ENCODE measurements around the gene DSCAML1. TPM values are rescaled to one million over a fixed set of nuclear protein-coding genes. Genes with fewer than 3 reads are reported as not detected.

The DSCAML1 gene
- total RNA-seq, 1 donor from 2014 or later = 0.16 TPM

- no peak overlapping the region for H3K4me2 ChIP-seq (ENCODE audit: low read length)
These were observed 183.5 kb downstream of the DSCAML1 start for GRCh38 chr11:117613521-117613920.

DNA sequence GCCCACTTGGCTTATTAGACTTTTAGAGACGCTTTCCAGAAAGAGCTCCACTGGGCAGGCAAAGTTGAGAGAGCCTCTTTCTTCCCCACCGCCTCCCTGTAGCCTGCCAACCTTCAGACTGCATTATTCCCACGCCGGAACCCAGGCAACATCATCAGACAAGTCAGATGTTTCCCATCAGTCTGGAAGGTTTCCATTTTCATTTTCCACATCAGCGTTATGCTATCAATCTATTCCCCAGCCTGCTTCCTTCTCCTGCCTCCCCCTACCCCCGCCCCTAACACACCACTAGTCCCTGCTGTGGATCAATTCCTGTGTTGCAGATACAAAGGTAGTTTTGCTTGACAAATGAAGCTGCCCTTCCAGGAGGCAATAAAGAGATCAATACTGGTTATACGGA is 184.8 kb downstream of the DSCAML1 start:
- no peaks in the 10 kb centered on the region for H4K20me1 ChIP-seq (ENCODE audit: insufficient read depth, low read length)
- H3K4me2 ChIP-seq (ENCODE audit: low read length) = no peak overlapping the region
- no peaks in the 10 kb centered on the region for H3K79me2 ChIP-seq (ENCODE audit: insufficient read depth, low read length)
- no peaks in the 10 kb centered on the region for H3K36me3 Mint-ChIP-seq (ENCODE audit: low read depth, unreplicated experiment)
- H3K27ac ChIP-seq (ENCODE audit: low read depth, low read length) = no peak overlapping the region
- H3K4me1 ChIP-seq (ENCODE audit: insufficient read depth, low read length) = peaks cover 4% of the 10 kb centered on the region
- peaks cover 4% of the 10 kb centered on the region for H3K9me3 Mint-ChIP-seq (ENCODE audit: unreplicated experiment)
- DNase-seq (ENCODE audit: low read depth) (no peak), FAIRE-seq (no peak)
- H2AFZ ChIP-seq (ENCODE audit: low read depth, low read length) = no peak overlapping the region
- H3K4me3 Mint-ChIP-seq (ENCODE audit: unreplicated experiment) = no peak overlapping the region
- peaks cover 38% of the 10 kb centered on the region for H3K27me3 Mint-ChIP-seq (ENCODE audit: low read depth, unreplicated experiment)
- H3K4me3 ChIP-seq (ENCODE audit: insufficient read depth, low read depth, low read length) = no peak overlapping the region
- TF ChIP-seq, protein P1, sequence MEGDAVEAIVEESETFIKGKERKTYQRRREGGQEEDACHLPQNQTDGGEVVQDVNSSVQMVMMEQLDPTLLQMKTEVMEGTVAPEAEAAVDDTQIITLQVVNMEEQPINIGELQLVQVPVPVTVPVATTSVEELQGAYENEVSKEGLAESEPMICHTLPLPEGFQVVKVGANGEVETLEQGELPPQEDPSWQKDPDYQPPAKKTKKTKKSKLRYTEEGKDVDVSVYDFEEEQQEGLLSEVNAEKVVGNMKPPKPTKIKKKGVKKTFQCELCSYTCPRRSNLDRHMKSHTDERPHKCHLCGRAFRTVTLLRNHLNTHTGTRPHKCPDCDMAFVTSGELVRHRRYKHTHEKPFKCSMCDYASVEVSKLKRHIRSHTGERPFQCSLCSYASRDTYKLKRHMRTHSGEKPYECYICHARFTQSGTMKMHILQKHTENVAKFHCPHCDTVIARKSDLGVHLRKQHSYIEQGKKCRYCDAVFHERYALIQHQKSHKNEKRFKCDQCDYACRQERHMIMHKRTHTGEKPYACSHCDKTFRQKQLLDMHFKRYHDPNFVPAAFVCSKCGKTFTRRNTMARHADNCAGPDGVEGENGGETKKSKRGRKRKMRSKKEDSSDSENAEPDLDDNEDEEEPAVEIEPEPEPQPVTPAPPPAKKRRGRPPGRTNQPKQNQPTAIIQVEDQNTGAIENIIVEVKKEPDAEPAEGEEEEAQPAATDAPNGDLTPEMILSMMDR (IDR thresholded peaks at IDR 0.05; ENCODE audit: insufficient read depth, low read depth, low read length) = no peak
- no peak for TF ChIP-seq EZH2 (IDR thresholded peaks at IDR 0.05; ENCODE audit: insufficient read depth, low read length)
- H3K4me1 Mint-ChIP-seq (ENCODE audit: low read depth, unreplicated experiment) = peaks cover 16% of the 10 kb centered on the region
- H3K9ac ChIP-seq (ENCODE audit: low read length) = no peak overlapping the region
- no peaks in the 10 kb centered on the region for H3K9me3 ChIP-seq (ENCODE audit: insufficient read depth, low read depth, low read length)
- H3K36me3 ChIP-seq (ENCODE audit: insufficient read depth, low read length) = no peaks in the 10 kb centered on the region
- H3K27ac Mint-ChIP-seq (ENCODE audit: unreplicated experiment) = no peak overlapping the region
- no peaks in the 10 kb centered on the region for H3K27me3 ChIP-seq (ENCODE audit: insufficient read depth, low read length)

More at GRCh38 chr11:117613521-117613920, 183.5 kb downstream of the DSCAML1 start:
- Histone ChIP-seq H3K27ac (ENCODE audit: low read depth, low read length) (no peak overlapping the region), H3K4me3 (ENCODE audit: insufficient read depth, low read depth, low read length) (no peak overlapping the region), H3K79me2 (ENCODE audit: insufficient read depth, low read length) (no peaks in the 10 kb centered on the region), H3K9ac (ENCODE audit: low read length) (no peak overlapping the region), H2AFZ (ENCODE audit: low read depth, low read length) (no peak overlapping the region), H3K36me3 (ENCODE audit: insufficient read depth, low read length) (no peaks in the 10 kb centered on the region), H3K4me1 (ENCODE audit: insufficient read depth, low read length) (peaks cover 4% of the 10 kb centered on the region), H3K9me3 (ENCODE audit: insufficient read depth, low read depth, low read length) (no peaks in the 10 kb centered on the region), H3K27me3 (ENCODE audit: insufficient read depth, low read length) (no peaks in the 10 kb centered on the region), H4K20me1 (ENCODE audit: insufficient read depth, low read length) (no peaks in the 10 kb centered on the region)
- peaks cover 4% of the 10 kb centered on the region for H3K9me3 Mint-ChIP-seq (ENCODE audit: unreplicated experiment)
- H3K27ac Mint-ChIP-seq (ENCODE audit: unreplicated experiment) = no peak overlapping the region
- peaks cover 42% of the 10 kb centered on the region for H3K27me3 Mint-ChIP-seq (ENCODE audit: low read depth, unreplicated experiment)
- FAIRE-seq (no peak), DNase-seq (ENCODE audit: low read depth) (no peak)
- peaks cover 16% of the 10 kb centered on the region for H3K4me1 Mint-ChIP-seq (ENCODE audit: low read depth, unreplicated experiment)
- H3K36me3 Mint-ChIP-seq (ENCODE audit: low read depth, unreplicated experiment) = no peaks in the 10 kb centered on the region
- no peak overlapping the region for H3K4me3 Mint-ChIP-seq (ENCODE audit: unreplicated experiment)
- TF ChIP-seq, protein P1 (IDR thresholded peaks at IDR 0.05; ENCODE audit: insufficient read depth, low read depth, low read length) = no peak

DNA sequence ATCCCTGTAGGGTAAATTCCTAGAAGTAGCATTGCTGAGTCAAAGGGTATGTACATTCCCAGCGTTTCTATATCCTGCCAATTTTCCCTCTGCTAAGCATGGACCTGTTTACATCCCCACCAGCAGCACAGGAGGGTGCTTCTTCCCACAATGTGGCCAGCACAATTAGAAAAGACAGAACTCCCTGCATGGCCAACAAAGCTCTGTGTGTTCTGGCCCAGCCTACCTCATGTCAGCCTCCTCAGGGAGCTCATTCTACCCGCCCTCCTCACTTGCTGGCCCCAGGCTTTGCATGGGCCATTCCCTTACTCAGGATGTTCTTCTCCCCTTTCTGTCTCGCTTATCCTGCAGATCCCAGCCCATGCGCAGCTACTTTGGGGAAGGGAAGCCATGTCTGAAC is 186.1 kb downstream of the DSCAML1 start:
- Histone ChIP-seq H4K20me1 (ENCODE audit: insufficient read depth, low read length) (no peaks in the 10 kb centered on the region), H3K36me3 (ENCODE audit: insufficient read depth, low read length) (no peaks in the 10 kb centered on the region), H3K9me3 (ENCODE audit: insufficient read depth, low read depth, low read length) (no peaks in the 10 kb centered on the region), H3K27ac (ENCODE audit: low read depth, low read length) (no peak overlapping the region), H3K4me2 (ENCODE audit: low read length) (no peak overlapping the region), H3K79me2 (ENCODE audit: insufficient read depth, low read length) (no peaks in the 10 kb centered on the region), H3K4me3 (ENCODE audit: insufficient read depth, low read depth, low read length) (no peak overlapping the region), H3K27me3 (ENCODE audit: insufficient read depth, low read length) (no peaks in the 10 kb centered on the region), H2AFZ (ENCODE audit: low read depth, low read length) (no peak overlapping the region), H3K4me1 (ENCODE audit: insufficient read depth, low read length) (peaks cover 4% of the 10 kb centered on the region), H3K9ac (ENCODE audit: low read length) (no peak overlapping the region)
- H3K27ac Mint-ChIP-seq (ENCODE audit: unreplicated experiment) = no peak overlapping the region
- FAIRE-seq = no peak
- H3K36me3 Mint-ChIP-seq (ENCODE audit: low read depth, unreplicated experiment) = no peaks in the 10 kb centered on the region
- peaks cover 4% of the 10 kb centered on the region for H3K9me3 Mint-ChIP-seq (ENCODE audit: unreplicated experiment)
- TF ChIP-seq, protein P1 (IDR thresholded peaks at IDR 0.05; ENCODE audit: insufficient read depth, low read depth, low read length) = no peak
- TF ChIP-seq EZH2 (IDR thresholded peaks at IDR 0.05; ENCODE audit: insufficient read depth, low read length) = no peak
- DNase-seq (ENCODE audit: low read depth) = no peak
- H3K4me3 Mint-ChIP-seq (ENCODE audit: unreplicated experiment) = no peak overlapping the region
- peaks cover 16% of the 10 kb centered on the region for H3K4me1 Mint-ChIP-seq (ENCODE audit: low read depth, unreplicated experiment)
- H3K27me3 Mint-ChIP-seq (ENCODE audit: low read depth, unreplicated experiment) = peaks cover 38% of the 10 kb centered on the region
